ENCODE data around the gene NAA40. TPM values are rescaled to one million over a fixed set of nuclear protein-coding genes. Genes with fewer than 3 reads are reported as not detected.

The NAA40 gene
- 7.4 and 8.6 TPM in 2 replicates for total RNA-seq

DNA sequence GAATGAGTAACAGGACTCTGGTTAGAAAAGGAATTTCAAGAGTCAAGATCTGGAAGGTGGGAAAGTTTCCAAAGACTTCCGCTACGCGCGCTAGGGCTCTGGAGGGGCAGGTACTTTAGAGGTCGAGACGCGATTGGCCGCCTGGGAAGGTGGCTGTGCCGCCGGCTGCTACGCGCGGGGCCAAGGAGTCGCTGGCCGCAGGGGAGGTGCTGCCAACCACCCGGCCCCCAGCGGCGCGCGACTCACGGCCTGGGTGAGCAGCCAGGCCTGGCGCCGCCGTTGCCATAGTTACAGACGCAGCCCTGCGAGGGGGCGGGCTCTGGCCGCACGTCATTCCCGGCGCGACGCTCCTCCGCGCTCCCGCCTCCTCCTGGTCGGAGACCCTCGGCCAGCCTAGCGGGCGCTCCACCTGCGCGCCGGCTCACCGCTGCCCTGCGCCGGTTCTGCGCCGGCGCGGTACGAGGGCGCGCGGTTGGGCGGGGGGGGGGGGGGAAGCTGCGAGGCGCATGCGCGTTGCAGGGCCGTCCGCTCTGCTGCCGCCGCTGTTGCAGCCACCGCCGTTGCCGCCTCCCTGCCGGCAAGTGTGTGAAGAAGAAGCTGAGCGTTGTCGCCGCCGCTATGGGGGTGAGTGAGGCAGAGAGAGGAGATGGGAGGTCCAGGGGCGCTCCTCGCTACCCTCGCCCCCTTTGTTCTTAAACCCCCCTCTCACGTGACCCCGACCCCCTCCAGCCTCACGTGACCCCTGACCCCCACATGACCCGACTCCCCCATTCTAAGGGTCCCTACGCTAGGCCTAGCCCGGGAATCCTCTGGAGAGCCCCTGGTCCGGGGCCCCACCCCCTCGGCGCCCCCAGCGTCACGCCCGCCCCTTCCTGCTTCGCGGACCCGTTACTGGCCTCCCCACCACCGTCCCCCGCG, at the start of gene NAA40:
Gene NAA40 (plus strand): TSS at position 524 of the 918 bp plus-strand sequence. CDS start 95 bp downstream, at position 619.

GRCh38 chr11:63916837-63917691, 21.7 kb upstream of the NAA40 start, which contains the start of gene RCOR2:
RCOR2 (minus strand) TSS chr11:63917164; CDS start chr11:63916456, 708 bp downstream.

DNA sequence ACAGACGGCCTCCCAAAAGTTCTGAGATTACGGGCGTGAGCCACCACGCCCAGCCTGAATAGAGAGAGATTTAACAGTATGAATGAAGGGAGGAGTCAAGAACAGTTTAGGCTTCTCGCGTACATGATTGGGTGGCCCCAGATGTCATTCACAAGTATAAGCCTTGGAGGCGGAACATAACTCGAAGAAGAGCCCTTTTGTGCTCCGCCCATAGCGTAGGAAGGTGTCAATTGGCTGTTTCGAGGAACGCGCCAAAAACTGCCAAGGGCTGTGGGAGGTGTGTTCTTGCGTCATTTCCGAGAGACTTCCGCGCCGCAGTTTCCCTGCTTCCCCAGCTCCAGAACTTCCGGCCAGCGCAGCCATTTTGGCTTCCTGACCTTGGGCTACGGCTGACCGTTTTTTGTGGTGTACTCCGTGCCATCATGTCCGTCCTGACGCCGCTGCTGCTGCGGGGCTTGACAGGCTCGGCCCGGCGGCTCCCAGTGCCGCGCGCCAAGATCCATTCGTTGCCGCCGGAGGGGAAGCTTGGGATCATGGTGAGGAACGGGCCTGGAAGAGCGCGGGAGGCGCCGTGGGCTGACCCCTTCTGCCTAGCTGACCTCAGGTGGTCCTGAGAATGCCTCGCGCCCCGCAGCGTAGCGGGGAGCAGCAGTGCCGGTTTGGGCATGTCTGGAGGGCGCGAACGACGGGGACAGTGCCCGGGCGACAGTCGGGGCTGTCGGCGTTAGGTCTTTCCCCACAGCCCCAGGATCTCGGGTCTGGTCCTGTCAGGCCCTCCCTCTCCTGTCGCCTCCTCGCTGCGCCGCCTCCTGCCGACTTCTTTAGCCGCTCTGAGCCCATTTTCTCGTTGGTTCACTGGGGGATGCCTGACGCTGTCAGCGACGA, 35.7 kb downstream of the NAA40 start, which contains the start of gene COX8A:
Gene COX8A (plus strand): TSS at position 362 of the 885 bp plus-strand sequence. CDS start 61 bp downstream, at position 423.

GRCh38 chr11:63986156-63986931, 47.5 kb downstream of the NAA40 start, which contains the start of gene OTUB1:
OTUB1 (plus strand) TSS chr11:63986438; CDS start chr11:63986457, 19 bp downstream.

Other genes with a start within 250 kb of the NAA40 start
- 17.3 and 28.0 TPM in 2 replicates for gene ZFTA, start 170.2 kb upstream of the NAA40 start, total RNA-seq
- 6.3 and 6.8 TPM in 2 replicates for gene SPINDOC, start 125.5 kb upstream of the NAA40 start, total RNA-seq
- gene MARK2, start 99.9 kb upstream of the NAA40 start, total RNA-seq = 5.1 and 5.2 TPM in 2 replicates
- gene RCOR2, start 21.8 kb upstream of the NAA40 start, total RNA-seq = 3.5 and 4.9 TPM in 2 replicates
- 313 and 411 TPM in 2 replicates for gene COX8A, start 35.6 kb downstream of the NAA40 start, total RNA-seq
- gene OTUB1, start 47.4 kb downstream of the NAA40 start, total RNA-seq = 44.6 and 45.5 TPM in 2 replicates
- gene FLRT1, start 96.9 kb downstream of the NAA40 start, total RNA-seq = 0.09 and 0.16 TPM in 2 replicates
- gene MACROD1, start 227.1 kb downstream of the NAA40 start, total RNA-seq = 16.9 and 17.7 TPM in 2 replicates
- 87.2 and 125 TPM in 2 replicates for gene STIP1, start 247.2 kb downstream of the NAA40 start, total RNA-seq